Naive thymus-derived CD4-positive, alpha-beta T cell (primary cell): ENCODE results near the gene AP2B1. TPM values are rescaled to one million over a fixed set of nuclear protein-coding genes. Genes with fewer than 3 reads are reported as not detected.

Source experiments
- ATAC-seq: fragments of 150-1000 bp; cut with Tn5 transposase; 2 replicates; pipeline ENCODE4 v1.10.0; 2021; ENCODE audit warnings: mild to moderate bottlenecking, moderate library complexity
- CTCF ChIA-PET: fragments of 350-600 bp; sonication (Branson Sonifier 250); formaldehyde crosslinking; loops from one replicate; lab custom pipeline; 2021; ENCODE audit warnings: antibody characterized with exemption; lab: Charles Lee
- POLR2A ChIA-PET: fragments of 350-600 bp; sonication (Branson Sonifier 250); formaldehyde crosslinking; loops from one replicate; lab custom pipeline; 2021; ENCODE audit warnings: antibody characterized with exemption, inconsistent platforms; lab: Charles Lee
- DNase-seq, 9 donors: peaks; one replicate each; pipeline versions ENCODE4 v3.0.0 to v3.0.0-alpha.2; 2020 to 2022; ENCODE audit warnings: mixed read lengths in 1 of 9
- H3K27ac ChIP-seq: one replicate; pipeline ENCODE4 v1.7.0; 2013; ENCODE audit warnings: mild to moderate bottlenecking, low read depth, low read length, moderate library complexity
- H3K27me3 ChIP-seq, 2 donors: one replicate each; pipeline ENCODE4 v1.7.0; 2013; ENCODE audit warnings: low read length in 2 of 2, mild to moderate bottlenecking in 2 of 2, moderate library complexity in 2 of 2; ENCODE audit not compliant: control insufficient read depth in 2 of 2, insufficient read depth in 2 of 2
- H3K36me3 ChIP-seq, 3 experiments: 1 replicate in 2 of 3; 2 replicates in 1 of 3; pipeline ENCODE4 v1.7.0; 2013; ENCODE audit warnings: low read length in 3 of 3, mild to moderate bottlenecking in 3 of 3, moderate library complexity in 1 of 3; ENCODE audit not compliant: insufficient read depth in 3 of 3, control insufficient read depth in 2 of 3
- H3K4me1 ChIP-seq, 2 donors: one replicate each; pipeline ENCODE4 v1.7.0; 2013; ENCODE audit warnings: low read length in 2 of 2, mild to moderate bottlenecking in 2 of 2, moderate library complexity in 1 of 2; ENCODE audit not compliant: control insufficient read depth in 2 of 2, insufficient read depth in 2 of 2
- H3K4me3 ChIP-seq: 2 replicates; pipeline ENCODE4 v1.7.0; 2013; ENCODE audit warnings: mild to moderate bottlenecking, low read length
- H3K9me3 ChIP-seq, 3 experiments: 1 replicate in 2 of 3; 2 replicates in 1 of 3; pipeline ENCODE4 v1.7.0; 2013; ENCODE audit warnings: low read length in 3 of 3; ENCODE audit not compliant: control insufficient read depth in 2 of 3
- H3K27ac Mint-ChIP-seq, 9 donors: one replicate each; pipeline ENCODE4 v1.8.0; 2020 to 2022; ENCODE audit warnings: mixed read lengths in 9 of 9, mild to moderate bottlenecking in 8 of 9, moderate library complexity in 5 of 9, inconsistent platforms in 2 of 9
- H3K27me3 Mint-ChIP-seq, 5 donors: one replicate each; pipeline ENCODE4 v1.8.0; 2021 to 2022; ENCODE audit warnings: mixed read lengths in 5 of 5, mild to moderate bottlenecking in 1 of 5
- H3K36me3 Mint-ChIP-seq, 5 donors: one replicate each; pipeline ENCODE4 v1.8.0; 2020 to 2022; ENCODE audit warnings: mixed read lengths in 5 of 5, mild to moderate bottlenecking in 3 of 5, inconsistent platforms in 1 of 5
- H3K4me1 Mint-ChIP-seq, 7 donors: one replicate each; pipeline ENCODE4 v1.8.0; 2020 to 2022; ENCODE audit warnings: mixed read lengths in 7 of 7, mild to moderate bottlenecking in 3 of 7, inconsistent platforms in 1 of 7
- H3K4me3 Mint-ChIP-seq, 10 donors: one replicate each; pipeline ENCODE4 v1.8.0; 2020 to 2022; ENCODE audit warnings: mild to moderate bottlenecking in 10 of 10, mixed read lengths in 10 of 10, moderate library complexity in 6 of 10, inconsistent platforms in 2 of 10
- H3K9me3 Mint-ChIP-seq, 11 donors: one replicate each; pipeline ENCODE4 v1.8.0; 2020 to 2022; ENCODE audit warnings: mixed read lengths in 11 of 11, mild to moderate bottlenecking in 4 of 11, inconsistent platforms in 1 of 11, moderate library complexity in 1 of 11
- intact Hi-C, 2 donors: fragments of 100-400 bp; cut with micrococcal nuclease; formaldehyde crosslinking; loops; one replicate each; pipeline ENCODE4 v1.15.1; 2023
- polyA plus RNA-seq, 2 donors: library from polyadenylated mRNA; unstranded; fragments of 300-500 nt; fragmentation: Illumina TruSeq; gene quantifications; one replicate each; pipeline ENCODE4 v1.2.3, GENCODE V29; 2021
- total RNA-seq, 6 experiments: library from RNA in 5 of 6; stranded (reverse) in 5 of 6; gene quantifications; 1 replicate in 5 of 6; 2 replicates in 1 of 6; pipeline ENCODE4 v1.2.3 and lab custom pipeline; 2021 to 2026

AP2B1 gene
- total and polyA plus RNA-seq, 7 experiments from 2014 or later, result 49.0 to 197 (median 102) TPM

DNA sequence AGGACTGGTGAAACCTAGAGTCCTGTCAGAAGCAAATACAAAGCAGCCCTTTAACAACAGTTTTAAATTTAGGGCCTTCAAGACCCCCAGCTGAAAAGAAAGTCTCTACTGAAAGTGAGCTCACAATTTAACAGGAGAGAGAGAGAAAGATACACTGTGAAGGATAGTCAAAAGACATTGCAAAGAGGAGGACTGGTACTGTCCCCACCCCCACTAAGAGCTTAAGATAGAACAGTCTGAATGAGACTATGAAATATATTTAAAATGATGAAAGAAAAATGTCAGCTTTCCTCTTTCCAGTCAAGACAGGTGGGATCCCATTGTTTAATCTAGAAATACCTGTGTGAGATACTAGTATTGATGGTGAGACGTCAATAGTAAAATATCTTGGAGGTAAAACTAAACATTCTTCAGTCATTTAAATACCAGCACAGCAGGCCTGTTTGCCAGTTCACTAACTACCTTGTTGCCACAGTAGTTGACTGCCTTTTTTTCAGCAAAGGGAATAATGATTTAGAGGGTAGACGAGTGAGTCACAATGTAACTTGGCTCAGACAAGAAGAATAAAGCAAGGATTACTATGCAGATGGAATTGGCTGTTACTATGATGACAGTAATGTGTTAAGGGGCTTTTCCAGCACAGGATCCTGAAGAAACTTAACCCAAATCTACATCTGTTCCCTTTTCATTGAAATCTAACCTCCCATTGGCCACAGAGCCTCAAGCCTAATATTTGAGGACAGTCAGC, 97.1 kb downstream of the AP2B1 start:
- intact Hi-C loops, result no loop called here
- Histone ChIP-seq H3K36me3 (peaks cover 12 to 68% (median 13%) of the 10 kb centered on the region in 3 experiments), H3K4me3 (no peak overlapping the region), H3K4me1 (no peaks in the 10 kb centered on the region), H3K27ac (no peak overlapping the region), H3K9me3 (no peaks in the 10 kb centered on the region), H3K27me3 (no peaks in the 10 kb centered on the region)
- DNase-seq (no peak), ATAC-seq (no peak)
- no peak overlapping the region for H3K27ac Mint-ChIP-seq
- H3K4me3 Mint-ChIP-seq, result no peak overlapping the region
- no peaks in the 10 kb centered on the region for H3K27me3 Mint-ChIP-seq
- H3K36me3 Mint-ChIP-seq, result peaks cover 9 to 72% (median 49%) of the 10 kb centered on the region in 5 donors
- H3K9me3 Mint-ChIP-seq, result no peaks in the 10 kb centered on the region
- ChIA-PET CTCF (no interaction called here), POLR2A (no interaction called here)
- H3K4me1 Mint-ChIP-seq, result peaks cover 0 to 8% (median 1%) of the 10 kb centered on the region in 7 donors

DNA sequence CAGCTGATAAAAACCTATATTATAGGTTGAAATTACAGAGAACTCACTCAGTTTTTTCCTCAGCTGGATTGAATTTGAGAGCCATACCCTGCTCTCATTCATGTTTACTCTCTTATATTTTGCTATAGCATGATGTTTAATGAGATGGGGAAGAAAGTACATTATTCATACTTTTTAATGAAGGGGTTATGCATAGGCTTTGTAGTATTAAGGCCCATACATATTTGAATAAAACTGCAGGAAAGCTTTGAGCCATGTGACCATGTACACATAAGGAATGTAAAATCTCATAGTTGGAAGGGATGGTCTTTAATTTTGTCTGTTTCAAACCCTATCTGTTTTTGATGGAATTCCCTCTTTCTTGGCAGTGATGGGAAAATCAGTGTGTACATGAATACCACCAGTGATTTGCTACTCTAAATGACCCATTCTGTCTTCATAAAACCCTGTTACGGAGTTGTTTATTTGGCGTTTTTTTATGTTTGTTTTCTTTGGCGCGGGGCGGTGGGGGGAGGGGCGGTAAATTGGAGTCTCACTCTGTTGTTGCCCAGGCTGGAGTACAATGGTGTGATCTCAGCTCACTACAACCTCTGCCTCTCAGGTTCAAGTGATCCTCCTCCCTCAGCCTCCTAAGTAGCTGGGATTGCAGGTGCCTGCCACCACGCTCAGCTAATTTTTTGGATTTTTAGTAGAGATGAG, 105.5 kb downstream of the AP2B1 start:
- ChIA-PET CTCF (no interaction called here), POLR2A (interaction anchor here (0.5 kb wide), 1 partner anchor 642 kb away, joined by 4 read pairs; no protein-coding TSS in a partner anchor)
- H3K27ac ChIP-seq, result no peak overlapping the region
- H3K4me3 ChIP-seq, result no peak overlapping the region
- intact Hi-C loops, result no loop called here
- peaks cover 0 to 6% (median 0%) of the 10 kb centered on the region in 11 donors for H3K9me3 Mint-ChIP-seq
- ATAC-seq (no peak), DNase-seq (no peak)
- no peaks in the 10 kb centered on the region for H3K27me3 Mint-ChIP-seq
- H3K36me3 ChIP-seq, result peaks cover 0 to 73% (median 34%) of the 10 kb centered on the region in 3 experiments
- no peaks in the 10 kb centered on the region for H3K4me1 ChIP-seq
- H3K27me3 ChIP-seq, result no peaks in the 10 kb centered on the region
- H3K4me3 Mint-ChIP-seq, result no peak overlapping the region
- peaks cover 0 to 13% (median 4%) of the 10 kb centered on the region in 7 donors for H3K4me1 Mint-ChIP-seq
- H3K36me3 Mint-ChIP-seq, result peaks cover 21 to 67% (median 42%) of the 10 kb centered on the region in 5 donors
- no peak overlapping the region for H3K27ac Mint-ChIP-seq
- H3K9me3 ChIP-seq, result no peaks in the 10 kb centered on the region

DNA sequence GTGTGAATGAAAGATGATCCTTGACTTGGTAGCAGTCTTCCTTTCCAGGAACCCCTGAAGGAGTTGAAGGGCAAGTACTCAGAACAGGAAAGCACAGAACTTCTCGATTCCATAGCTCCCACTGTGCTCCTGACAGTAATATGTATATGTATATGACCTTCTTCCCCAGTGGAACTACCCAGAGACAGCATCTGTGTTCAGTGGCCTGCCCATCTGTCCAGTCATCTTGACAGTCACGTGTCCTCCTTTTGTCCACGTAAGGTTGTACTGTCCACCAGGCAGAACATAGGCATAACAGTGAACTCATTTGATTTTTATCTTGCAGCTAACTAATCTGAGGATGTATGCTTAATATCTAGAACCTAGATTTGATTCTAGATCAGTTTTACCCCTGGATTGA, 106.5 kb downstream of the AP2B1 start:
- Mint-ChIP-seq H3K36me3 (peaks cover 13 to 57% (median 32%) of the 10 kb centered on the region in 5 donors), H3K27me3 (no peaks in the 10 kb centered on the region)

DNA sequence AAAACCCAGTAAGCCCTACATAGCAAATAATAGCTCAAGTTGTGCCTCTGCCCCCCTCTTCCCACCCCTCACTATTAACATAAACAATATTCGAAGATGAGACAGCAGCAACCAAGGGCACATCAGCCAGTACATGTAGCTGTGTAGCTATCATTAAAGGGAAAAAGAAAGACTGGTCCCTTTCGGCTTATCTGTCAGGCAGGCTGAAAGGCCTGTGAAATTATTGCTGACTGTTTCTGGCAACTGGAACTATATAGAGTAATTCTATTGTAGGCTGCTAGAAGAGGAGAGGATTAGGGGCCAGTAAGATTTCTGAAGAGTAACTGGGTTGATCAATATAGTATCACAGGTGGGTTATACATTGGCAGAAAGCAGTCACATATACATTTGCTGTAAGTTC, 107.8 kb downstream of the AP2B1 start:
- Mint-ChIP-seq H3K27ac (no peak overlapping the region), H3K36me3 (peaks cover 7 to 46% (median 23%) of the 10 kb centered on the region in 5 donors), H3K9me3 (peaks cover 0 to 3% (median 0%) of the 10 kb centered on the region in 11 donors), H3K4me3 (no peak overlapping the region), H3K27me3 (no peaks in the 10 kb centered on the region), H3K4me1 (peaks cover 0 to 13% (median 0%) of the 10 kb centered on the region in 7 donors)
- intact Hi-C loops, result no loop called here
- Histone ChIP-seq H3K4me3 (no peak overlapping the region), H3K27me3 (no peaks in the 10 kb centered on the region), H3K36me3 (peaks cover 0 to 52% (median 29%) of the 10 kb centered on the region in 3 experiments), H3K9me3 (no peaks in the 10 kb centered on the region), H3K4me1 (no peaks in the 10 kb centered on the region), H3K27ac (no peak overlapping the region)
- DNase-seq, result no peak
- POLR2A ChIA-PET, result no interaction called here
- CTCF ChIA-PET, result interaction anchor here (1.4 kb wide), 1 partner anchor 69 kb away, joined by 3 read pairs; no protein-coding TSS in a partner anchor
- no peak for ATAC-seq

More for the DNA sequence above, 106.5 kb downstream of the AP2B1 start:
- POLR2A ChIA-PET, result interaction anchor here (0.7 kb wide), 1 partner anchor 801 kb away, joined by 3 read pairs; no protein-coding TSS in a partner anchor
- peaks cover 0 to 13% (median 0%) of the 10 kb centered on the region in 7 donors for H3K4me1 Mint-ChIP-seq
- no peak for DNase-seq
- H3K27ac ChIP-seq, result no peak overlapping the region
- no peak for ATAC-seq
- peaks cover 0 to 63% (median 34%) of the 10 kb centered on the region in 3 experiments for H3K36me3 ChIP-seq
- intact Hi-C loops, result no loop called here
- CTCF ChIA-PET, result no interaction called here
- no peak overlapping the region for H3K27ac Mint-ChIP-seq
- peaks cover 0 to 6% (median 0%) of the 10 kb centered on the region in 11 donors for H3K9me3 Mint-ChIP-seq
- H3K4me1 ChIP-seq, result no peaks in the 10 kb centered on the region
- H3K4me3 ChIP-seq, result no peak overlapping the region
- H3K27me3 ChIP-seq, result no peaks in the 10 kb centered on the region
- no peaks in the 10 kb centered on the region for H3K9me3 ChIP-seq
- no peak overlapping the region for H3K4me3 Mint-ChIP-seq

DNA sequence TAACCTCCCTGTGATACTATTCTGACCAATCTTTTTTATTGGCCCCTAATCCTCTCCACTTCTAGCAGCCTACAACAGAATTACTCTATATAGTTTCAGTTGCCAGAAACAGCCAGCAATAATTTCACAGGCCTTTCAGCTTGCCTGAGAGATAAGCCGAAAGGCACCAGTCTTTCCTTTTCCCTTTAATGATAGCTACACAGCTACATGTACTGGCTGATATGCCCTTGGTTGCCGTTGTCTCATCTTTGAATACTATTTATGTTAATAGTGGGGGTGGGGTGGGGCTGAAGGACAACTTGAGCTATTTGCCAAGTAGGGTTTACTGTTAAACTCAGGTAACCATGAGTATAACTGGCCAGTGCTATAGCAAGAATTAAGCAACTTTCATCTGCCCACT, 108.5 kb downstream of the AP2B1 start:
- Histone ChIP-seq H3K9me3 (no peaks in the 10 kb centered on the region), H3K27me3 (no peaks in the 10 kb centered on the region), H3K4me1 (no peaks in the 10 kb centered on the region), H3K4me3 (no peak overlapping the region), H3K36me3 (peaks cover 0 to 45% (median 27%) of the 10 kb centered on the region in 3 experiments), H3K27ac (no peak overlapping the region)
- intact Hi-C loops, result no loop called here
- DNase-seq (no peak), ATAC-seq (no peak)
- Mint-ChIP-seq H3K27me3 (no peaks in the 10 kb centered on the region), H3K27ac (no peak overlapping the region), H3K4me1 (peaks cover 0 to 13% (median 0%) of the 10 kb centered on the region in 7 donors), H3K9me3 (no peaks in the 10 kb centered on the region), H3K4me3 (no peak overlapping the region), H3K36me3 (peaks cover 3 to 44% (median 16%) of the 10 kb centered on the region in 5 donors)
- CTCF ChIA-PET, result interaction anchor here (1.4 kb wide), 1 partner anchor 69 kb away, joined by 3 read pairs; no protein-coding TSS in a partner anchor
- POLR2A ChIA-PET, result no interaction called here

DNA sequence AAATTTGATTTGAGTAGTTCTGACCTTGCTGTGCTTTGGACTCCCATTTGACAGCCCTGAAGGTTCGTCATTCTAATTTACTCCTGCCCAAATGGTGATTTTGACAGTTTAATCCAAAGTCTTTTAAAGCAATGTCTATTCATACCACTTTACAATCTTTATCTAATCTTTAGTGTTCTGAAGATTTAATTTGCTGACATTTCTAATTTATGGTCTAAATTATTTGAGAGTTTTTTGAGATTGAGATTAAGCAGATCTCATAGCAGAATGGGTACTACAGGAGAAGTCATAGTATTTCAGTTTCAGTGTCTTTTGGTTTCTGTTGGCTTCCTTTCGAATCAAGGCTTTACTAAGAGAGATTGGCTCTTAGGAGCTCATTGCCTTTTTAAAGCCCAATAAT, 111.7 kb downstream of the AP2B1 start:
- Mint-ChIP-seq H3K4me1 (peaks cover 0 to 15% (median 8%) of the 10 kb centered on the region in 7 donors), H3K36me3 (peaks cover 12 to 41% (median 26%) of the 10 kb centered on the region in 5 donors), H3K27me3 (no peaks in the 10 kb centered on the region), H3K27ac (no peak overlapping the region), H3K9me3 (peaks cover 0 to 7% (median 0%) of the 10 kb centered on the region in 11 donors), H3K4me3 (no peak overlapping the region)
- POLR2A ChIA-PET, result no interaction called here
- no peak overlapping the region for H3K4me3 ChIP-seq
- CTCF ChIA-PET, result no interaction called here
- intact Hi-C loops, result no loop called here
- no peaks in the 10 kb centered on the region for H3K27me3 ChIP-seq
- H3K9me3 ChIP-seq, result no peaks in the 10 kb centered on the region
- no peaks in the 10 kb centered on the region for H3K4me1 ChIP-seq
- H3K36me3 ChIP-seq, result peaks cover 0 to 34% (median 21%) of the 10 kb centered on the region in 3 experiments
- DNase-seq (no peak), ATAC-seq (no peak)
- H3K27ac ChIP-seq, result no peak overlapping the region
